Ishikawa (cell line): ENCODE results near the gene CCR5.

ENCODE experiments used
- CEBPB ChIP-seq: IDR thresholded peaks from 2 replicates; pipeline ENCODE4 v1.6.1; 2012
- CREB1 ChIP-seq: IDR thresholded peaks from 2 replicates; pipeline ENCODE4 v1.6.1; 2012; ENCODE audit warnings: low read depth
- EGR1 ChIP-seq: IDR thresholded peaks from 2 replicates; pipeline ENCODE4 v1.6.1; 2012
- EP300 ChIP-seq: IDR thresholded peaks from 2 replicates; pipeline ENCODE4 v1.6.1; 2012; ENCODE audit warnings: borderline replicate concordance
- FOXM1 ChIP-seq: IDR thresholded peaks from 2 replicates; pipeline ENCODE4 v1.6.1; 2012; ENCODE audit warnings: low read depth, borderline replicate concordance
- MAX ChIP-seq: IDR thresholded peaks from 2 replicates; pipeline ENCODE4 v1.6.1; 2012
- NFIC ChIP-seq: IDR thresholded peaks from 2 replicates; pipeline ENCODE4 v1.6.1; 2012
- RAD21 ChIP-seq: IDR thresholded peaks from 2 replicates; pipeline ENCODE4 v1.6.1; 2012; ENCODE audit warnings: low read depth
- REST ChIP-seq: IDR thresholded peaks from 2 replicates; pipeline ENCODE4 v1.6.1; 2012; ENCODE audit warnings: low read depth, mild to moderate bottlenecking
- TAF1 ChIP-seq: IDR thresholded peaks from 2 replicates; pipeline ENCODE4 v1.6.1; 2012; ENCODE audit warnings: low read depth, mild to moderate bottlenecking
- TCF12 ChIP-seq: IDR thresholded peaks from 2 replicates; pipeline ENCODE4 v1.6.1; 2012; ENCODE audit warnings: low read depth
- TEAD4 ChIP-seq: IDR thresholded peaks from 2 replicates; pipeline ENCODE4 v1.6.1; 2012
- USF1 ChIP-seq: IDR thresholded peaks from 2 replicates; pipeline ENCODE4 v1.6.1; 2012
- YY1 ChIP-seq: IDR thresholded peaks from 2 replicates; pipeline ENCODE4 v1.6.1; 2012; ENCODE audit warnings: low read depth
- ZBTB7A ChIP-seq: IDR thresholded peaks from 2 replicates; pipeline ENCODE4 v1.6.1; 2012; ENCODE audit warnings: low read depth

CCR5 gene

GRCh38 chr3:46353647-46354410 lies 16.9 kb upstream of the CCR5 start, which contains the start of gene CCR2:
TSS of gene CCR2 (plus strand) at chr3:46354111. CDS start at chr3:46357528, 3,417 bp downstream.
- no peak for TF ChIP-seq MAX

GRCh38 chr3:46354478-46354877 lies 16.3 kb upstream of the CCR5 start:
- TF ChIP-seq MAX = no peak
- no peak for TF ChIP-seq FOXM1
- no peak for TF ChIP-seq RAD21
- TF ChIP-seq ZBTB7A = no peak
- no peak for TF ChIP-seq TAF1
- TF ChIP-seq USF1 = no peak

GRCh38 chr3:46354984-46355383 lies 15.8 kb upstream of the CCR5 start:
- no peak for TF ChIP-seq TAF1

- TF ChIP-seq FOXM1 (no peak), TCF12 (no peak), CEBPB (no peak), NFIC (no peak), TAF1 (no peak), ZBTB7A (no peak), MAX (no peak), USF1 (no peak), RAD21 (no peak), EGR1 (no peak), CREB1 (no peak), EP300 (no peak), REST (no peak), YY1 (no peak)
These were observed 14.5 kb upstream of the CCR5 start for GRCh38 chr3:46356276-46356675.

GRCh38 chr3:46356909-46357308 lies 13.8 kb upstream of the CCR5 start:
- TF ChIP-seq USF1 (no peak), RAD21 (no peak), MAX (no peak), TAF1 (no peak), TEAD4 (no peak), CREB1 (no peak), REST (no peak), YY1 (no peak), ZBTB7A (no peak), TCF12 (no peak), FOXM1 (no peak), EP300 (no peak), CEBPB (no peak), NFIC (no peak), EGR1 (no peak)

GRCh38 chr3:46358466-46358865 lies 12.3 kb upstream of the CCR5 start:
- TF ChIP-seq EP300 = no peak
- TF ChIP-seq TEAD4 = no peak
- no peak for TF ChIP-seq CREB1
- TF ChIP-seq CEBPB = no peak
- no peak for TF ChIP-seq REST
- no peak for TF ChIP-seq ZBTB7A
- TF ChIP-seq NFIC = no peak
- no peak for TF ChIP-seq FOXM1
- TF ChIP-seq USF1 = no peak
- no peak for TF ChIP-seq YY1
- TF ChIP-seq TCF12 = no peak
- TF ChIP-seq EGR1 = no peak
- no peak for TF ChIP-seq RAD21
- TF ChIP-seq MAX = no peak
- no peak for TF ChIP-seq TAF1
